Measurements from ENCODE around the gene GRAMD2A.

The GRAMD2A gene

GRCh38 chr15:72176743-72177142 lies 20.8 kb downstream of the GRAMD2A start:
- no peak for TF ChIP-seq ZNF664 (tag by site-specific recombination; IDR thresholded peaks at IDR 0.05)
- no peak for TF ChIP-seq ZNF157 (tag by site-specific recombination; IDR thresholded peaks at IDR 0.05)
- TF ChIP-seq ZBTB48 (tag by site-specific recombination; IDR thresholded peaks at IDR 0.05) = no peak
- TF ChIP-seq ZNF701 (tag by site-specific recombination; IDR thresholded peaks at IDR 0.05) = no peak
- no peak for TF ChIP-seq ZNF354C (tag by site-specific recombination; IDR thresholded peaks at IDR 0.05; ENCODE audit: borderline replicate concordance, low read depth)
- TF ChIP-seq ZFHX2 (tag by site-specific recombination; conservative IDR thresholded peaks at IDR 0.05) = no peak
- peak; percentile 80 for TF ChIP-seq ZNF121 (tag by site-specific recombination; IDR thresholded peaks at IDR 0.05)
- no peak for TF ChIP-seq ZNF791 (tag by site-specific recombination; IDR thresholded peaks at IDR 0.05)
- TF ChIP-seq ZNF37A (tag by site-specific recombination; IDR thresholded peaks at IDR 0.05) = no peak
- no peak for TF ChIP-seq ZNF660 (tag by site-specific recombination; IDR thresholded peaks at IDR 0.05)
- no peak for TF ChIP-seq ZBTB7A (tag by site-specific recombination; IDR thresholded peaks at IDR 0.05; ENCODE audit: low read depth)
- no peak for TF ChIP-seq ZNF621 (tag by site-specific recombination; IDR thresholded peaks at IDR 0.05)
- no peak for TF ChIP-seq PRDM6 (tag by site-specific recombination; IDR thresholded peaks at IDR 0.05)
- TF ChIP-seq ZNF362 (tag by site-specific recombination; IDR thresholded peaks at IDR 0.05) = peak; percentile 75
- TF ChIP-seq ZNF280D (tag by site-specific recombination; IDR thresholded peaks at IDR 0.05) = no peak
- ChIA-PET CTCF (interaction anchor here (0.6 to 1.0 kb wide), 4 partner anchors 17 to 433 kb away, joined by 3 read pairs; no protein-coding TSS in a partner anchor), POLR2A (interaction anchor here (1.3 kb wide), 1 partner anchor 55 kb away, joined by 3 read pairs; the partner anchor contains the start of gene PKM)
- Histone ChIP-seq H3K4me3 (ENCODE audit: low read depth, low read length) (no peak overlapping the region), H3K9me3 (ENCODE audit: control insufficient read depth, insufficient read depth, low read depth, low read length) (no peaks in the 10 kb centered on the region), H3K27ac (ENCODE audit: extremely low read depth, low read depth, low read length) (no peak overlapping the region), H3K4me1 (ENCODE audit: control insufficient read depth, insufficient read depth, low read length) (peaks cover 3% of the 10 kb centered on the region; the same call in 1 of the 2 replicates), H3K36me3 (ENCODE audit: control insufficient read depth in 2 of 2, insufficient read depth in 1 of 2, low read length in 2 of 2) (no peaks in the 10 kb centered on the region)

- H3K27ac ChIP-seq (ENCODE audit: extremely low read depth, low read depth, low read length) = no peak overlapping the region
- no peak overlapping the region for H3K4me3 ChIP-seq (ENCODE audit: low read depth, low read length)
- H3K9me3 ChIP-seq (ENCODE audit: control insufficient read depth, insufficient read depth, low read depth, low read length) = no peaks in the 10 kb centered on the region
- POLR2A ChIA-PET = interaction anchor here (1.3 kb wide), 1 partner anchor 55 kb away, joined by 3 read pairs; the partner anchor contains the start of gene PKM
- TF ChIP-seq MZF1 (tag by site-specific recombination; IDR thresholded peaks at IDR 0.05; ENCODE audit: borderline replicate concordance) (no peak), ZBTB7A (tag by site-specific recombination; IDR thresholded peaks at IDR 0.05; ENCODE audit: low read depth) (no peak), ZNF280C (tag by site-specific recombination; IDR thresholded peaks at IDR 0.05) (no peak), ZNF792 (tag by site-specific recombination; IDR thresholded peaks at IDR 0.05) (no peak), ZNF624 (tag by site-specific recombination; IDR thresholded peaks at IDR 0.05) (no peak), KLF7 (tag by site-specific recombination; IDR thresholded peaks at IDR 0.05; ENCODE audit: borderline replicate concordance) (no peak), ZNF707 (tag by site-specific recombination; IDR thresholded peaks at IDR 0.05) (no peak), EGR2 (tag by site-specific recombination; IDR thresholded peaks at IDR 0.05; ENCODE audit: low read depth) (no peak)
- peaks cover 3% of the 10 kb centered on the region; the same call in 1 of the 2 replicates for H3K4me1 ChIP-seq (ENCODE audit: control insufficient read depth, insufficient read depth, low read length)
- CTCF ChIA-PET = interaction anchor here (0.6 to 0.7 kb wide), 2 partner anchors 18 to 110 kb away, joined by 3 read pairs; no protein-coding TSS in a partner anchor
- H3K36me3 ChIP-seq (ENCODE audit: control insufficient read depth in 2 of 2, insufficient read depth in 1 of 2, low read length in 2 of 2) = no peaks in the 10 kb centered on the region
Measured at GRCh38 chr15:72176159-72176558, 21.4 kb downstream of the GRAMD2A start.

All from HEK293 (cell line).